DOHH2 (cell line): ENCODE measurements around the gene BARX1.

Source experiments
- H3F3A ChIP-seq: fragments of 200-600 bp; sonication (generic), shearing (Covaris generic); 2 replicates; pipeline ENCODE4 v1.6.0; 2016; ENCODE audit warnings: antibody characterized with exemption, mild to moderate bottlenecking; ENCODE audit not compliant: control insufficient read depth, insufficient read depth
- H3K27ac ChIP-seq: fragments of 200-600 bp; sonication (generic); 2 replicates; pipeline ENCODE4 v1.5.1; 2014; ENCODE audit warnings: low read depth, mild to moderate bottlenecking, low read length, moderate library complexity
- H3K27me3 ChIP-seq: fragments of 200-600 bp; sonication (generic); 2 replicates; pipeline ENCODE4 v1.6.1; 2014; ENCODE audit warnings: mild to moderate bottlenecking, low read length, mixed read lengths; ENCODE audit not compliant: control insufficient read depth
- H3K36me3 ChIP-seq: fragments of 200-600 bp; sonication (generic); 2 replicates; pipeline ENCODE4 v1.6.1; 2014; ENCODE audit warnings: mild to moderate bottlenecking, low read length, moderate library complexity, mixed read lengths; ENCODE audit not compliant: control insufficient read depth
- H3K4me1 ChIP-seq: fragments of 200-600 bp; sonication (generic); 2 replicates; pipeline ENCODE4 v1.6.1; 2014; ENCODE audit warnings: mild to moderate bottlenecking, low read length, mixed read lengths; ENCODE audit not compliant: control insufficient read depth
- H3K4me2 ChIP-seq: fragments of 200-600 bp; sonication (generic); 2 replicates; pipeline ENCODE4 v1.6.0; 2014; ENCODE audit warnings: mild to moderate bottlenecking, low read length, moderate library complexity
- H3K4me3 ChIP-seq: fragments of 200-600 bp; sonication (generic); 2 replicates; pipeline ENCODE4 v1.5.1; 2014; ENCODE audit warnings: mild to moderate bottlenecking, low read length, mixed read lengths
- H3K79me2 ChIP-seq: fragments of 200-600 bp; sonication (generic); 2 replicates; pipeline ENCODE4 v1.6.1; 2014; ENCODE audit warnings: mild to moderate bottlenecking, low read length, mixed read lengths; ENCODE audit not compliant: control insufficient read depth
- H3K9me2 ChIP-seq: fragments of 200-600 bp; sonication (generic); replicated peaks from 2 replicates; pipeline ENCODE4 v1.6.1; 2014; ENCODE audit warnings: mild to moderate bottlenecking, low read length, mixed read lengths; ENCODE audit not compliant: control insufficient read depth
- H3K9me3 ChIP-seq: fragments of 200-600 bp; sonication (generic); 2 replicates; pipeline ENCODE4 v1.6.1; 2014; ENCODE audit warnings: antibody characterized with exemption, low read length, mixed read lengths; ENCODE audit not compliant: control insufficient read depth, insufficient read depth
- H4K20me1 ChIP-seq: fragments of 200-600 bp; sonication (generic); 2 replicates; pipeline ENCODE4 v1.6.0; 2014; ENCODE audit warnings: low read depth, mild to moderate bottlenecking, antibody characterized with exemption, low read length, moderate library complexity; ENCODE audit not compliant: control insufficient read depth, insufficient read depth
- CTCF ChIP-seq: fragments of 200-600 bp; sonication (generic); IDR thresholded peaks from one replicate; pipeline ENCODE4 v1.5.1; 2014; ENCODE audit warnings: antibody characterized with exemption, mild to moderate bottlenecking, low read depth, low read length; ENCODE audit not compliant: poor library complexity, severe bottlenecking
- EZH2phosphoT487 ChIP-seq: fragments of 200-600 bp; sonication (generic); IDR thresholded peaks from 2 replicates; pipeline ENCODE4 v1.6.1; 2017; ENCODE audit warnings: borderline replicate concordance, mild to moderate bottlenecking, antibody characterized with exemption, low read length, moderate library complexity, mixed read lengths

The BARX1 gene

GRCh38 chr9:93917121-93917853, 37.9 kb downstream of the BARX1 start:
- H3K79me2 ChIP-seq = no peaks in the 10 kb centered on the region
- H3K4me1 ChIP-seq = 0 out of 2 replicates have a peak, but pooled peaks cover 4% of the 10 kb centered on the region
- no peaks in the 10 kb centered on the region for H3K9me2 ChIP-seq
- no peak for TF ChIP-seq EZH2phosphoT487
- no peak for TF ChIP-seq CTCF
- H3K27ac ChIP-seq = no peak overlapping the region
- no peak overlapping the region for H3K4me2 ChIP-seq
- H3K4me3 ChIP-seq = no peak overlapping the region
- H3K9me3 ChIP-seq = no peaks in the 10 kb centered on the region
- H3K36me3 ChIP-seq = no peaks in the 10 kb centered on the region
- H3F3A ChIP-seq = no peaks in the 10 kb centered on the region
- H3K27me3 ChIP-seq = no peaks in the 10 kb centered on the region
- no peaks in the 10 kb centered on the region for H4K20me1 ChIP-seq

- H3K4me2 ChIP-seq = no peak overlapping the region
- no peaks in the 10 kb centered on the region for H3K9me2 ChIP-seq
Measured at GRCh38 chr9:93916358-93916757, 38.8 kb downstream of the BARX1 start.

GRCh38 chr9:93911801-93912554, 43.2 kb downstream of the BARX1 start:
- Histone ChIP-seq H3K79me2 (no peaks in the 10 kb centered on the region), H3K27ac (no peak overlapping the region), H3K4me2 (no peak overlapping the region), H3K4me3 (no peak overlapping the region), H3F3A (no peaks in the 10 kb centered on the region), H4K20me1 (no peaks in the 10 kb centered on the region), H3K9me3 (no peaks in the 10 kb centered on the region), H3K27me3 (0 out of 2 replicates have a peak, but pooled peaks cover 6% of the 10 kb centered on the region), H3K4me1 (peaks cover 10% of the 10 kb centered on the region), H3K36me3 (no peaks in the 10 kb centered on the region), H3K9me2 (no peaks in the 10 kb centered on the region)
- TF ChIP-seq EZH2phosphoT487 (no peak), CTCF (no peak)

More at GRCh38 chr9:93916358-93916757, 38.8 kb downstream of the BARX1 start:
- TF ChIP-seq CTCF (no peak), EZH2phosphoT487 (no peak)
- Histone ChIP-seq H3F3A (no peaks in the 10 kb centered on the region), H4K20me1 (no peaks in the 10 kb centered on the region), H3K4me1 (0 out of 2 replicates have a peak, but pooled peaks cover 4% of the 10 kb centered on the region), H3K4me3 (no peak overlapping the region), H3K79me2 (no peaks in the 10 kb centered on the region), H3K27me3 (no peaks in the 10 kb centered on the region), H3K36me3 (no peaks in the 10 kb centered on the region), H3K9me3 (no peaks in the 10 kb centered on the region), H3K27ac (no peak overlapping the region)
